Sigmoid colon (tissue), 7 donors: ENCODE results near the gene TMCO2. TPM values are rescaled to one million over a fixed set of nuclear protein-coding genes. Genes with fewer than 3 reads are reported as not detected.

Source experiments
- DNase-seq: peaks from one replicate; pipeline ENCODE4 v3.0.0-alpha.2; 2019
- H3K27ac ChIP-seq, 4 donors: fragments of 200-600 bp; sonication (generic); one replicate each; pipeline ENCODE4 v1.5.1; 2016 to 2019; ENCODE audit warnings: mild to moderate bottlenecking in 1 of 4
- H3K27me3 ChIP-seq, 3 donors: fragments of 200-600 bp; sonication (generic); one replicate each; pipeline ENCODE4 v1.5.1; 2019; ENCODE audit warnings: mild to moderate bottlenecking in 1 of 3
- H3K36me3 ChIP-seq, 4 donors: fragments of 200-600 bp; sonication (generic); one replicate each; pipeline ENCODE4 v1.5.1; 2016 to 2019
- H3K4me1 ChIP-seq, 4 donors: fragments of 200-600 bp; sonication (generic); one replicate each; pipeline ENCODE4 v1.5.1; 2017 to 2019
- H3K4me3 ChIP-seq, 4 donors: fragments of 200-600 bp; sonication (generic); one replicate each; pipeline ENCODE4 v1.5.1; 2017 to 2019; ENCODE audit warnings: mild to moderate bottlenecking in 2 of 4, moderate library complexity in 1 of 4
- H3K9me3 ChIP-seq, 4 donors: fragments of 200-600 bp in 3 of 4; sonication (generic) in 3 of 4; one replicate each; pipeline versions ENCODE4 v1.5.1 to v1.6.1; 2013 to 2019
- CTCF ChIP-seq, 4 experiments: fragments of 450-650 bp in 3 of 4; fragments of 200-600 bp in 1 of 4; IDR thresholded peaks; one replicate each; pipeline ENCODE4 v1.5.1; 2016 to 2019; ENCODE audit warnings: antibody characterized with exemption in 4 of 4, mild to moderate bottlenecking in 3 of 4, moderate library complexity in 2 of 4
- EP300 ChIP-seq, 4 donors: sonication (generic); formaldehyde crosslinking; IDR thresholded peaks; one replicate each; pipeline ENCODE4 v1.6.1; 2017; ENCODE audit warnings: antibody characterized with exemption in 4 of 4
- POLR2A ChIP-seq, 2 donors: fragments of 450-650 bp; IDR thresholded peaks; one replicate each; pipeline ENCODE4 v1.6.1; 2016; ENCODE audit warnings: antibody characterized with exemption in 2 of 2, mild to moderate bottlenecking in 2 of 2, moderate library complexity in 2 of 2
- POLR2AphosphoS5 ChIP-seq, 4 donors: sonication (generic); formaldehyde crosslinking; IDR thresholded peaks; one replicate each; pipeline ENCODE4 v1.6.1; 2017; ENCODE audit warnings: antibody characterized with exemption in 4 of 4
- WGBS, 2 donors: extraction: QIAGEN DNeasy Blood & Tissue Kit; methylation state at CpG; one replicate each; pipeline ENCODE4 v1.1.7; 2013; 5-methylcytosine and 5-hydroxymethylcytosine counted together
- intact Hi-C: fragments of 100-400 bp; cut with DNase I; formaldehyde crosslinking; loops from one replicate; pipeline ENCODE4 v1.15.1; 2023
- polyA plus RNA-seq, 3 donors: library from polyadenylated mRNA; stranded (reverse); fragments of 200-250 nt; gene quantifications; one replicate each; pipeline ENCODE4 v1.2.3, GENCODE V29; 2013
- total RNA-seq, 4 donors: library from RNA; depleted of rRNA; stranded (reverse); fragments of >200 nt; gene quantifications; one replicate each; pipeline ENCODE4 v1.1.0, GENCODE V29; 2016
- donor health status: healthy with polysubstance abuse.
- donor health status: Bipolar disorder and iron deficiency.
- donor health status: healthy.

Gene TMCO2
- total and polyA plus RNA-seq, 7 donors: not detected

GRCh38 chr1:40256401-40257084 lies 8.8 kb downstream of the TMCO2 start:
- peak overlapping the region; percentile 78 to 87 (median 83) for H3K4me3 ChIP-seq
- intact Hi-C loops: loop anchor here (5.0 kb wide), 2 partner anchors 61 to 214 kb away; partner anchors contain the start of genes CAP1 and COL9A2
- H3K36me3 ChIP-seq: peaks cover 1 to 15% (median 10%) of the 10 kb centered on the region in 4 donors
- 17 to 66% methylated on average over 6 of the region's 6 CpGs for WGBS, 2 donors
- no peak for DNase-seq
- peaks cover 0 to 45% (median 28%) of the 10 kb centered on the region in 4 donors for H3K4me1 ChIP-seq
- no peak for TF ChIP-seq CTCF (IDR thresholded peaks at IDR 0.05)
- TF ChIP-seq POLR2A (IDR thresholded peaks at IDR 0.05): no peak
- no peak for TF ChIP-seq EP300 (IDR thresholded peaks at IDR 0.05)
- TF ChIP-seq POLR2AphosphoS5 (IDR thresholded peaks at IDR 0.05): no peak
- H3K9me3 ChIP-seq: no peaks in the 10 kb centered on the region
- peak overlapping the region; percentile 88 to 96 (median 94) for H3K27ac ChIP-seq
- no peaks in the 10 kb centered on the region for H3K27me3 ChIP-seq

GRCh38 chr1:40257313-40257687 lies 9.6 kb downstream of the TMCO2 start:
- no peak for TF ChIP-seq CTCF (IDR thresholded peaks at IDR 0.05)
- TF ChIP-seq EP300 (IDR thresholded peaks at IDR 0.05): no peak
- no peak for TF ChIP-seq POLR2AphosphoS5 (IDR thresholded peaks at IDR 0.05)
- TF ChIP-seq POLR2A (IDR thresholded peaks at IDR 0.05): no peak
- intact Hi-C loops: loop anchor here (5.0 kb wide), 2 partner anchors 60 to 215 kb away; partner anchors contain the start of genes CAP1 and COL9A2

GRCh38 chr1:40257688-40258444 lies 10.1 kb downstream of the TMCO2 start, which contains the start of gene ZMPSTE24:
Gene ZMPSTE24 (plus strand): TSS chr1:40258236. CDS start chr1:40258272, 36 bp downstream.
- intact Hi-C loops: loop anchor here (2.0 to 5.0 kb wide), 3 partner anchors 59 to 216 kb away; partner anchors contain the start of genes CAP1, COL9A2 and RLF
- H3K9me3 ChIP-seq: no peaks in the 10 kb centered on the region
- TF ChIP-seq POLR2AphosphoS5 (IDR thresholded peaks at IDR 0.05): peak; percentile 55 to 80 (median 71)
- TF ChIP-seq EP300 (IDR thresholded peaks at IDR 0.05): peak in 2 of 4 donors; percentile 14 to 22
- no peak for TF ChIP-seq CTCF (IDR thresholded peaks at IDR 0.05)
- peak; percentile 45 to 48 for TF ChIP-seq POLR2A (IDR thresholded peaks at IDR 0.05)
- peaks cover 8 to 26% (median 15%) of the 10 kb centered on the region in 4 donors for H3K36me3 ChIP-seq
- WGBS, 2 donors: 0 to 1% methylated on average over 48 of the region's 48 CpGs
- H3K4me1 ChIP-seq: peaks cover 0 to 52% (median 36%) of the 10 kb centered on the region in 4 donors
- H3K4me3 ChIP-seq: peak within 1 kb of the TSS; percentile 78 to 87 (median 83)
- DNase-seq: peak; percentile 97
- peak within 1 kb of the TSS; percentile 88 to 96 (median 94) for H3K27ac ChIP-seq
- no peaks in the 10 kb centered on the region for H3K27me3 ChIP-seq

More at GRCh38 chr1:40257313-40257687, 9.6 kb downstream of the TMCO2 start:
- H3K4me1 ChIP-seq: peaks cover 0 to 47% (median 32%) of the 10 kb centered on the region in 4 donors
- WGBS, 2 donors: 0 to 1% methylated on average over 16 of the region's 16 CpGs
- no peaks in the 10 kb centered on the region for H3K27me3 ChIP-seq
- DNase-seq: no peak
- peak overlapping the region; percentile 88 to 96 (median 94) for H3K27ac ChIP-seq
- H3K4me3 ChIP-seq: peak overlapping the region; percentile 78 to 87 (median 83)
- peaks cover 8 to 21% (median 14%) of the 10 kb centered on the region in 4 donors for H3K36me3 ChIP-seq
- no peaks in the 10 kb centered on the region for H3K9me3 ChIP-seq

GRCh38 chr1:40258445-40258769 lies 10.7 kb downstream of the TMCO2 start:
- no peaks in the 10 kb centered on the region for H3K27me3 ChIP-seq
- no peak for DNase-seq
- peak overlapping the region; percentile 78 to 87 (median 83) for H3K4me3 ChIP-seq
- TF ChIP-seq POLR2A (IDR thresholded peaks at IDR 0.05) (no peak), EP300 (IDR thresholded peaks at IDR 0.05) (no peak), POLR2AphosphoS5 (IDR thresholded peaks at IDR 0.05) (no peak), CTCF (IDR thresholded peaks at IDR 0.05) (no peak)
- intact Hi-C loops: loop anchor here (2.0 to 5.0 kb wide), 3 partner anchors 59 to 216 kb away; partner anchors contain the start of genes CAP1, COL9A2 and RLF
- H3K4me1 ChIP-seq: peaks cover 0 to 58% (median 40%) of the 10 kb centered on the region in 4 donors
- peak overlapping the region; percentile 88 to 96 (median 94) for H3K27ac ChIP-seq
- H3K9me3 ChIP-seq: no peaks in the 10 kb centered on the region
- 0% methylated on average over 10 of the region's 10 CpGs for WGBS, 2 donors
- peaks cover 8 to 31% (median 15%) of the 10 kb centered on the region in 4 donors for H3K36me3 ChIP-seq
